OCI-M2 (cell line): ENCODE data around the gene ATRN.
"Not testable (repeated sequence)": the region's sequence is repeated elsewhere in the genome, so short reads cannot be mapped to it uniquely, and the experiment has no call there.

Source experiments
- DNase-seq: peaks from one replicate; lab custom pipeline; 2025; ENCODE audit not compliant: unreplicated experiment; lab: John Stamatoyannopoulos, UW

ATRN gene

DNA sequence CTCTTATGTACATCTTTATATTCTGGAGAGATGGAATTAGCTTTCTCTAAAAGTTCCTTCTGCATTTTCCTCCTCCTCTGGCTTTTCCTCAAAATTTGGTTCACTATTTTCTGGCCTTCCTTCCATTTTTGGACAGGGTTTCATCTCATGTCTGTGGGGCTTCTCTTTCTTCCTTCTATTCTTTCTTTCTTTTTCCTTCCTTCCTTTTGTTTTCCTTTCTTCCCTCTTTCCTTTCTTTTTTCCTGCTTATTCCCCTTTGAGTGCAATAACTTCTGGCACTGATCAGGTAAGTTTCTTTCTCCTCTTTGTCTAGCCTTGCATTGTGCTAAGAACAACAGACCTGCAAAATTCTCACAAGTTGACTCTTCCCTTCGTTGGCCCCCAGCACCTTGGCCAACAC, 5.5 kb upstream of the ATRN start:
- no peak for DNase-seq

DNA sequence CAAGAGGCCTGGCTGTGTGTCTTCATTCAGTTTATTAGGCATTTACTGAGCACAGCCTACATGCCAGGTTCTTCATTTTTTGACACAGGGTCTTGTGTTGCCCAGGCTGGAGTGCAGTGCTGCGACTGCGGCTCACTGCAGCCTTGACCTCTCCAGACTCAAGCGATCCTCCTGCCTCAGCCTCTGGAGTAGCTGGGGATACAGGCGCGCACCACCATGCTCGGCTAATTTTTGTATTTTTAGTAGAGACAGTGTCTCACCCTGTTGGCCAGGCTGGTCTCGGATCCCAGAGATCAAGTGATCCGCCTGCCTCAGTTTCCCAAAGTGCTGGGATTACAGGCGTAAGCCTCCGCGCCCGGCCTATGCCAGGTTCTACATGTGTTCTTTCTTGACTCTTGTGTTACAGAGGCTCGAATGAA, 601 bp upstream of the ATRN start:
- DNase-seq: no peak

DNA sequence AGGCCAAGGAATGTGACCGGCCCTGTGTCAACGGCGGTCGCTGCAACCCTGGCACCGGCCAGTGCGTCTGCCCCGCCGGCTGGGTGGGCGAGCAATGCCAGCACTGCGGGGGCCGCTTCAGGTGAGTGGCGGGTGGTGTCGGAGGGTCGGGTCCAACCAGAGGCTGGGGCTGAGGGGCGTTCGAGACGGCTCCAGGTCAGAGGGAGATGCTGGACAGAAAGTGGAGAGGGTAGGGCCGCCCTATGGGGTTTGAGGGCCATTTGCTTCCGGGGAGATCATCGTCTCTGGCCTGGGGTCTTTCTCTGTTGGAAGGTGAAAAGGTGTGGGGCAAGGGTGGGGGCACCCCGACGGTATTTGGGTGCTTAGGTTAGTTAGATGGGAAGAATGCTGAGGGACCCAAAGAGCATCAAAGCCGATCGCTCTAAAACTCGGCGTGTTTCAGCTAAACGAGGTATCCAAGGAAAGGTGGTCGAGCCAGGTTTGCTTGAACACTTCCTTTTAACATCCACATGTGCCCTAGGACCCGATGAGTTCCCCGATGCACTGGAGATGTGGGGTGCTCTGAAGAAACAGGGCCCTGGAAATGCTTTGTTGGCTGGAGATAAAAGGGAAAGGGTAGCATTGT, 691 bp downstream of the ATRN start:
- no peak for DNase-seq

DNA sequence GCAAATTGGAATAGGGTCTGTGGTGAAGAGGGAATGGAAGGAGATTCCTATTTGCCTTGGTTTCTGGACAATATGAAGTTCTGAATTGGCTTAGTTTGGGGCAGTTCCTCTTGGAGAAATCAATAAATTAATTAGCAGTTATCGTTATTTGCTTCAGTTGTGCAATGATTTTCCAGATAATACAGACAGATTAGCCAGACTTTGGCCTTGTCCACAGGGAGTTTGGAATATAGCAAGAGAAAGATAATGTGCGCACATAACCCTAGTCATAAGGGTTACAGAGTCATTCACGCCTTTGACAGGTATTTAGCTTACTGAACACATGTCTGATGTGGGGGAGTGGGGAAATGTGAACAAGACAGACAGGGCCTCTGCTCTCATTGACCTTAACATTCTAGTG, 1.3 kb downstream of the ATRN start:
- no peak for DNase-seq

DNA sequence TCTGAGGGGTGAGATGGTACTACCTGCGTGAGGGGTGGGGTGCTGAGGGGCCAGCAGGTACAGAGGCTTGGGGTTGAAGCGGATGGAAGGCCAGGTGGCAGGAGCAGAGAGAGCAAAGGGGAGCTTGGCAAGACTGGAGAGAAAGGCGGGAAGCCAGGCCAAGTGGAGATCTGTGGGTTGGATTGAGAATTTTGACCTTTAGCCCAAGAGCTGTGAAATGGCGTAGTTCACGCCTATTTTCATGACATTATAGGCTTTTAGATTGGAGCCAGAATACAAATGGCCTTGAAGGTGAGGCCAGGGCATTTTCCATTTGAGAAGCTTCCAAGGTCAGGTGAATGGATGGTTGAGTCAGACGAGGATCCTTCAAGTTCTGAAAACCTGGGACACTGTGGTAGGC, 2.5 kb downstream of the ATRN start:
- DNase-seq: no peak

DNA sequence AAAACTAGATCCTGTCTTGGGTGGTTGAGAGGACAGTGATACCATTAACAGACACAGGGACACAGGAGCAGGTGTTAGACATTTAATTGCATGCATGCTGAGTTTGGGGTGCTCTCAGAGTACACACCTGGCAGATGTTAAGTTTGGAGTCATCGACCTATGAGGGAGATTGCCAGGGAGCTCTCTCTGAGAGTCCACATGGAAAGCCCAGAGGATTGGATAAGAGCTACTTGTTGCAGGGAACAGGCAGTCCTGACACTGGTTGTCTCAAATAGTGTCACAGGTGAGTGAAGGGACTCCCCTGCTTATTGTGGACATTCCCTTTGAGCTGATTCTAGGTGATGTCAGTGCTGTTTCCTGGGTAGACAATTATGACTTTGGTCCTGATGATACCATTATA, 3.1 kb downstream of the ATRN start:
- DNase-seq: no peak

DNA sequence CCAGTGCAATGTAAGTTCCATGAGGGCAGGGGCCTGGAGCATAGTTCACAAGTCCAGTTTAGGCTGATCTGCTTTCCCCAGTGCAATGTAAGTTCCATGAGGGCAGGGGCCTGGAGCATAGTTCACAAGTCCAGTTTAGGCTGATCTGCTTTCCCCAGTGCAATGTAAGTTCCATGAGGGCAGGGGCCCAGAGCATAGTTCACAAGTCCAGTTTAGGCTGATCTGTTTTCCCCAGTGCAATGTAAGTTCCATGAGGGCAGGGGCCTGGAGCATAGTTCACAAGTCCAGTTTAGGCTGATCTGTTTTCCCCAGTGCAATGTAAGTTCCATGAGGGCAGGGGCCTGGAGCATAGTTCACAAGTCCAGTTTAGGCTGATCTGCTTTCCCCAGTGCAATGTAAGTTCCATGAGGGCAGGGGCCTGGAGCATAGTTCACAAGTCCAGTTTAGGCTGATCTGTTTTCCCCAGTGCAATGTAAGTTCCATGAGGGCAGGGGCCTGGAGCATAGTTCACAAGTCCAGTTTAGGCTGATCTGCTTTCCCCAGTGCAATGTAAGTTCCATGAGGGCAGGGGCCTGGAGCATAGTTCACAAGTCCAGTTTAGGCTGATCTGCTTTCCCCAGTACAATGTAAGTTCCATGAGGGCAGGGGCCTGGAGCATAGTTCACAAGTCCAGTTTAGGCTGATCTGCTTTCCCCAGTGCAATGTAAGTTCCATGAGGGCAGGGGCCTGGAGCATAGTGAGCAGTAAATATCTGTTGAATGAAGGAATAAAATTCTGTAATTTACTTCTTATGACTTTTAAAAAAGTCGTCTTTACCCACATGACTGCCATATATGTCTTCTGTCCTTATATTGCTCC, 6.4 kb downstream of the ATRN start:
- DNase-seq: not testable (repeated sequence)

DNA sequence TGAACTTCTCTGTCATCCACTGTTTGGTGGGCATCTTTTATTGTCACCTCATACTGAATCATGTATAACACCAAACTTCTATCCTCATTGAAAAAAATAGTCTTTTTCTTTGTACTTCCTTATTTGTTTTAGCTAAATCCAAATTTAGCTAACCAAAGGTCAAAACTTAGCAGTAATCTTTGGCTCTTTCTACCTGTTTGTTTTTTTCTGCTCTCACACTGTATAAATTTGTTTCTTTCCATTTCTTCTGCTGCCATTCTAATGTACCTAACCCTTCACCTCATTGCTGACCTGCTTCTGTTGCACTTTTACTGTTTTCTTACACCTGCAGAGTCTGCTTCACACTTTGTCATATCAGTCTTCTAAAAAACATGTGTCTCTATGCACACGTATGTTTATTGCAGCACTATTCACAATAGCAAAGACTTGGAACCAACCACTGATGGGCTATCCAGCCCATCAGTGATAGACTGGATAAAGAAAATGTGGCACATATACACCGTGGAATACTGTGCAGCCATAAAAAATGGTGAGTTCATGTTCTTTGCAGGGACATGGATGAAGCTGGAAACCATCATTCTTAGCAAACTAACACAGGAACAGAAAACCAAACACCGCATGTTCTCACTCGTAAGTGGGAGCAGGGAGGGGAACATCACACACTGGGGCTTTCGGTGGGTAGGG, 7.2 kb downstream of the ATRN start:
- no peak for DNase-seq

DNA sequence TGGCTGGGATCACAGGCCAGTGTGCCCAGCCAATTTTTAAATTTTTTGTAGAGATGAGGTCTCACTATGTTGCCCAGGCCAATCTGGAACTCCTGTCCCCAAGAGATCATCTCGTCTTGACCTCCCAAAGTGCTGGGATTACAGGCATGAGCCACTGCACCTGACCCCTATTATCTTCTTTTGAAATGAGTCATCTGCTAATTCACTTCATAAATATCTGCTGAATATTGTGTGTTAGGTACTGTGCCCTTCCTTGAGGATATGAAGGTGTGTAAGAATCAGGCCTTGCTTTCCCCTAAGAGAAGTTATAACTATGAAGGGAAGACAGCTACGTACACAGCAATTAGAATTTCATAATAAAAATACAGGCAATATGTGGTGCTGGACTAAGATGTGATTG, 8.2 kb downstream of the ATRN start:
- DNase-seq: no peak

DNA sequence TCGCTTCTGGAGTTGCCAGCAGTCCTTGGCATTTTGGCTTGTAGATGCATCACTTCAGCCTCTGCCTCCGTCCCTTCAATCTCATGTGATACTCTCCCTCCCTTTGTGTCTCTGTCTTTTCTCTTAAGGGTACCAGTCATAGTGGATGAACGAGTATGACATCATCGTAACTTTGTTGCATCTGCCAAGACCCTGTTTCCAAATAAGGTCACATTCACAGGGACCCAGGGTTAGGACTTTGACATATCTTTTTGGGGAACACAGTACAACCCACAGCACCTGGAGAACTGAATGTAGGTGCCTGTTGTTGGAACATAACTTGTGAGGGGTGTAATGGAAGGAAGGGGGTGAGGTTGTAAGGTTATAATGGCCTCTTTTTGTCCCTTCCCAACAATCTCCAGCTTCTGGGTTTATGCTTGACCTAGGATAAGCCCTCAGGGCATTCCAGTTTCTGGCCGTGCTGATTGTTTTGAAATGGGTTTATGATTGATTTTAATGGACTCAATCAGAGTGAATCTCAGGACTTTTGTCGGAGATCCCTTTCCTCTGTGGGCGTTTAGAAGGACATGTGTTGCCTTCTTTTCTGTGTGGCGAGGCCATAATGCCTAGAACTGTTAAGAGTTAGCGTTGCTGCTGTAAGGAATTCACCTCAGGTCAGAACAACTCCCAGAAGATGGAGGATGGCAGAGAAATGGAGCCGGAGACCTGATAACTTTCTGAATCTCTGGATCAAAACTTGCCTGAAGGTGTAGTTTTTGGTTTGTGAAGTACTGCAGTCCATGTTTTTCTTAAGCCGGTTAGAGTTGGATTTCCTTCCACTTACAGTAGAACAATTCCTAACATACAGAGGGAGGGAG, 9.2 kb downstream of the ATRN start:
- no peak for DNase-seq

DNA sequence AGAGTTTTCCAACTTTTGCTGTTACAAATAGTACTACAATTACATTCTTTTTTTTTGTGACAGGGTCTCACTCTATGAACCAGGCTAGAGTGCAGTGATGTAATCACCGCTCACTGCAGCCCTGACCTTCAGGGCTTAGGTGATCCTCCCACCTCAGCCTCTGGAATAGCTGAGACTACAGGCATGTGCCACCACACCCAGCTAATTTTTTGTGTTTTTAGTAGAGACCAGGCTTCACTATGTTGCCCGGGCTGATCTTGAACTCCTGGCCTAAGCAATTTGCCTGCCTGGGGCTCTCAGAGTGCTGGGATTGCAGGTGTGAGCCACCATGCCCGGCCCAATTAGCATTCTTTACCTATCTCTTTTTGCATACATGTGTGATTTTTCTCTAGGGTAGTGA, 12.5 kb downstream of the ATRN start:
- DNase-seq: no peak

DNA sequence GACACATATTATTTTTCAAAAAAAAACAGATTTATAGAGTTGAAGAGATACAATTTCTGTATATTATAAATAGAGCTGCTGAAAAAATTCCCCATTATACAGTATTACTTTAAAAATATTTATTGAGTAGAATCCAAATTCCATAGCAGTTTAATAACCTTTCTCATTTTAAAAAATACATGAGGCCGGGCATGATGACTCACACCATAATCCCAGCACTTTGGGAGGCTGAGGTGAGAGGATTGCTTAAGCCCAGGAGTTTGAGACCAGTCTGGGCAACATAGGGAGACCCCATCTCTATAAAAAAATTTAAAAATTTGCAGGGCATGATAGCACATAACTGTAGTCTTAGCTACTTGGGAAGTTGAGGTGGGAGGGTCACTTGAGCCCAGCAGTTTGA, 13.0 kb downstream of the ATRN start:
- no peak for DNase-seq

DNA sequence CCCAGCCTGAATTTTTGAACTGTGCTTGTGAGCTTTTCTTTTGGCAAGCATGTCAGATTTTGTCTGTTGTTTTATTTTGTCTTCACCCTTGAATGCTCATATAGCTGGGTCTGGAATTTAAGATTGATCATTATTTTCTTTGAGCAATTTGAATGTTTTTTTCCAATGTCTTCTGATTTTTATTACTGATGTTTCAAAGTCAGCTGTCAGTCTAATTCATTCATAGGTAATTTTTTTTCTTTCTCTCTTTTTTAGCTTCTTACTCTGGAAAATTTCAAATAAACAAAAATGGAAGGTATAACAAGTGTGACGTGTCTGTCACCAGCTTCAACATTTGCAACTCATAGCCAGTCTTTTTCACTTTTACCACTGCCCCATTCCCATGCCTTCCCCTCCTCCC, 15.1 kb downstream of the ATRN start:
- DNase-seq: no peak

DNA sequence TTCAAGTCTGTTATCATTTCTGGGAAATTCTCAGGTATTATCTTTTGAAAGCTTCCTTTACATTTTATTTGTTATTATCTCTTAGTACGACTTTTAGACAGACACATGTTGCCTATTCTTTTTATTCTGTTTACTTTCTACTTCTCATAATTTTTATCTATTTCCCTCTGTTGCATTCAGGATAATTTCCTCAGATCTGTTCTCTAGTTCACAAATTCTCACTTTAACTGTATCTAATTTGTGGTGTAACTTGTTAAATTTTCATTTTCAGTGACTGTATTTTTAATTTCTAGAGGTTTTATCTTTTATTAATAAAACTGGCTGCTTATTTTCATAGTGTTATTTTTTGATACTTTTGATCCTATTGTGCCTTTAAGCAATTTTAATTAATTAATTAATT, 16.0 kb downstream of the ATRN start:
- no peak for DNase-seq

DNA sequence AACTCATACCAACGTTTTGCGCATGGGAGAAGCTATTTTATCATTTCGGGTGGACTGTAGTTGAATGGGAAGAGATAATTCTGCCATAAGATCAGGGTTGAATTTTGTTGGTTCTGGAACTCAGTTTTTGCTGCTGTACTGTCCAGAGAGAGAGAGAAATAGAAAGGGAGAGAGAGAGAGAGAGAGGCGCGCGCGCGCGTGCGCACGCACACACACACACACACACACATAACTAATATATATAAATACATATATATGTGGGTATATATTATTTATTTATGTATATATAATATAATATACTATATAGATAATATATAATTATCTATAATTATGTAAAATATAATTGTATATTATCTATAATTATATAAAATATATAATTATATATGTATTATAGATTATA, 21.9 kb downstream of the ATRN start:
- no peak for DNase-seq

DNA sequence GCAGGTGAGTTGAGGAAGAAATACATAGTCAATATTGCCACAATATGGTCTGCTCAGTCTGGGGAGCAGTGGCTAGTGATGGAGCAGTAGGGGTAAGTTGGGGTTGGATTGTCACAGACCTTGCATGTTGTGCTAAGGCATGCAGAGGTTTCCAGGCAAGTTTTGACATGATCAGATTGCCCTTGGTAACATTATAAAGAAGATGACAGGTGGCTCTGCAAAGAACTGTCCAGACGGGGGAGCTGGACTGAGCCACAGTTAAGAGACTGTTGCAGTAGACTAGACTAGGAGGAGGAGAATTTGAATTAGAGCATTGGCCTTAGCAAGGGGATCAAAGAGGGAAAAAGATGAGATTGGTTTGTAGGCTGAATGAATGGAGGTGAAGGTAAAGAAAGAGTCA, 23.4 kb downstream of the ATRN start:
- DNase-seq: no peak

DNA sequence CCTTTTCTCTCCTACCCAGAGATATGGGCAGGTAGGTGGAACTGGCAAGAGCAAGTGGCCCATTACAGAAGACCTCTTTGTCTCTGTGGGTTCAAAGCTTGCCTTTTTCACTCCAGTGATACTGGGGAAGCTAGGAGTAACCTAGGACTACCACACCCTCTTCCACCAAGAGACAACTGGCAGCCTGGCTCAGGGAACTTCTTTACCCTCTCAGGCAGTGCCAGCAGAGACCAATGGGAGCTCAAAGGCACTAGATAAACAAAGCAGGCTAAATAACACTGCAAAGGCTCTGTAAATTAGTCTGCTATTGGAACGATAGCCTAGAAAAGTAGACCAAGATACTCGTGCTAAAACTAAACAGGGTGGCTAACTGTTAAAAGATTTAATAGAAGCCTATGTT, 32.1 kb downstream of the ATRN start:
- DNase-seq: no peak

DNA sequence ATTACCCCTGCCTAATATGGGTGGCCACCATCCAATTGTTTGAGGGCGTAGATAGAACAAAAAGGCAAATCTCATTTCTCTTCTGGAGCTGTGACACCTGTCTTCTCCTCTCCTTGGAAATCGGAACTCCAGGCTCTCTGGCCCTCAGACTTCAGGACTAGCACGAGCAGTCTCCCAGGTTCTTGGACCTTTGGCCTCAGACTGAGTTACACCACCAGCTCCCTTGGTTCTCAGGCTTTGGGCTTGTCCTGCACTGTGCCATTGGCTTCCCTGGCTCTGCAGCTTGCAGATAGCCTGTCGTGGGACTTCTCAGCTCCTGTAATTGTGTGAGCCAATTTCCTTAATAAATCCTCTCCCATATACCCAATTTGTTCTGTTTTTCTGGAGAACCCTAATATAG, 34.3 kb downstream of the ATRN start:
- DNase-seq: no peak

DNA sequence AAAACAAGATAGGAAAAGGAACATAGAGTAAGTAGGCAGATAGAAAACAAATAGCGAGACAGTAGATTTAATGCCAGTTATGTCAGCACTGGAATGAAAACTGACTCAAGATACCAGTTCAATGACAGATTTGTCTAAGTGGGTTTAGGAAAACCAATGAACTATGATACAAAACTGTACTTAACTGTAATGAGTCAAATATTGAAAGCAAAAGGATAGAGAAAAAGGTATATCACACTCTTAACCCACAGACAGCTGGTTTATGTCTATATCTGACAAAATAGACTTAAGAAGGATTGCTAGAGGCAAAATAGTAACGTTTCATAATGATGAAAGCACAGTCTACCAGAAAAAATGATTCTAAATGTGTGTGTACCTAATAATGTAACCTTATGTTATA, 38.2 kb downstream of the ATRN start:
- DNase-seq: no peak

DNA sequence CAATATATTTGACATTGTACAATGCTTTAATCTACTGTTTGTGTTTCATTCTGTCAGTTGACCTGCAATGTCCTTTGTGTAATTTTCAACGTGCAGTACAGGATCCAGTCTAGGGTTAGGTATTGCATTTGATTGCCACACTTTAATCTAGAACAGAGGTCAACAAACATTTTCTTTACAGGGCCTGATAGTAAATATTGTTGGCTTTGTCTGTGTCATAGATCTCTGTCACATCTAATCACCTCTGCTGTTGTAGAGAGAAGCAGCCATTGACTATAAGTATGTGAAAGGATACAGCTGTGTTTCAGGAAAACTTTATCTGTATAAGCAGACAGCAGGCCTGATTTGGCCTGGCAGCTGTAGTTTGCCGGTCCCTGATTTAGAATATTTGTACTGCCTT, 39.3 kb downstream of the ATRN start:
- DNase-seq: no peak

DNA sequence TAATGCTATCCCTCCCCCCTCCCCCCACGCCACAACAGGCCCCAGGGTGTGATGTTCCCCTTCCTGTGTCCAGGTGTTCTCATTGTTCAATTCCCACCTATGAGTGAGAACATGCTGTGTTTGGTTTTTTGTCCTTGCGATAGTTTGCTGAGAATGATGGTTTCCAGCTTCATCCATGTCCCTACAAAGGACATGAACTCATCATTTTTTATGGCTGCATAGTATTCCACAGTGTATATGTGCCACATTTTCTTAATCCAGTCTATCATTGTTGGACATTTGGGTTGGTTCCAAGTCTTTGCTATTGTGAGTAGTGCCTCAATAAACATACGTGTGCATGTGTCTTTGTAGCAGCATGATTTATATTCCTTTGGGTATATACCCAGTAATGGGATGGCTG, 41.4 kb downstream of the ATRN start:
- not testable (repeated sequence) for DNase-seq
